ENCODE data around the gene ARHGAP26. TPM values are rescaled to one million over a fixed set of nuclear protein-coding genes. Genes with fewer than 3 reads are reported as not detected.

Gene ARHGAP26
- total and polyA plus RNA-seq, 9 donors: 1.9 to 47.1 (median 12.0) TPM

DNA sequence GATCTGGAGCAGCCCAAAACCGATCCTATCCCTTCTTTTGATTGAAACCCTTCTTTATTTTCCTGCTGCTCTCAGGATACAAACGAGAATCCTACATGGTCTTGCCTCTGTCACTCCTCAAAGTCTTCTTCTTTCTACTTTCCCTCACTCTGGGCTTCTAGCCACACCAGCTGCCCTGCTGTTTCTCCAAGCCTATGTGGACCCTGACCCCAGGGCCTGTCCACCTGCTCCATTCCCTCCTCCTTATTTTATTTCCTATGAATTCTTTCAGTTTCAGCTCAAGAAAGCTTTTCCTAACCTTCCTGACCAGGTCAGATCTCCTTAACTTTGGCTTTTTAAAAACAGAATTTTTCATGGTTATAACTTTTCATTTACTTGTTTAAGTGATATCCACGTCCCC lies 141.0 kb downstream of the ARHGAP26 start:
- no peak for DNase-seq
- 72 to 78% (median 72%) methylated on average over 3 of the region's 3 CpGs for WGBS, 3 donors
- H3K4me1 ChIP-seq (ENCODE audit: insufficient read depth): no peaks in the 10 kb centered on the region
- H3K9me3 ChIP-seq: no peaks in the 10 kb centered on the region
- no peaks in the 10 kb centered on the region for H3K36me3 ChIP-seq
- intact Hi-C loops (cut with DNase I): no loop called here
- no peak overlapping the region for H3K4me3 ChIP-seq
- no peaks in the 10 kb centered on the region for H3K27me3 ChIP-seq
- H3K27ac ChIP-seq: no peak overlapping the region
- TF ChIP-seq EP300 (IDR thresholded peaks at IDR 0.05) (no peak), POLR2A (IDR thresholded peaks at IDR 0.05) (no peak)
- TF ChIP-seq, protein P1, sequence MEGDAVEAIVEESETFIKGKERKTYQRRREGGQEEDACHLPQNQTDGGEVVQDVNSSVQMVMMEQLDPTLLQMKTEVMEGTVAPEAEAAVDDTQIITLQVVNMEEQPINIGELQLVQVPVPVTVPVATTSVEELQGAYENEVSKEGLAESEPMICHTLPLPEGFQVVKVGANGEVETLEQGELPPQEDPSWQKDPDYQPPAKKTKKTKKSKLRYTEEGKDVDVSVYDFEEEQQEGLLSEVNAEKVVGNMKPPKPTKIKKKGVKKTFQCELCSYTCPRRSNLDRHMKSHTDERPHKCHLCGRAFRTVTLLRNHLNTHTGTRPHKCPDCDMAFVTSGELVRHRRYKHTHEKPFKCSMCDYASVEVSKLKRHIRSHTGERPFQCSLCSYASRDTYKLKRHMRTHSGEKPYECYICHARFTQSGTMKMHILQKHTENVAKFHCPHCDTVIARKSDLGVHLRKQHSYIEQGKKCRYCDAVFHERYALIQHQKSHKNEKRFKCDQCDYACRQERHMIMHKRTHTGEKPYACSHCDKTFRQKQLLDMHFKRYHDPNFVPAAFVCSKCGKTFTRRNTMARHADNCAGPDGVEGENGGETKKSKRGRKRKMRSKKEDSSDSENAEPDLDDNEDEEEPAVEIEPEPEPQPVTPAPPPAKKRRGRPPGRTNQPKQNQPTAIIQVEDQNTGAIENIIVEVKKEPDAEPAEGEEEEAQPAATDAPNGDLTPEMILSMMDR (IDR thresholded peaks at IDR 0.05): no peak

DNA sequence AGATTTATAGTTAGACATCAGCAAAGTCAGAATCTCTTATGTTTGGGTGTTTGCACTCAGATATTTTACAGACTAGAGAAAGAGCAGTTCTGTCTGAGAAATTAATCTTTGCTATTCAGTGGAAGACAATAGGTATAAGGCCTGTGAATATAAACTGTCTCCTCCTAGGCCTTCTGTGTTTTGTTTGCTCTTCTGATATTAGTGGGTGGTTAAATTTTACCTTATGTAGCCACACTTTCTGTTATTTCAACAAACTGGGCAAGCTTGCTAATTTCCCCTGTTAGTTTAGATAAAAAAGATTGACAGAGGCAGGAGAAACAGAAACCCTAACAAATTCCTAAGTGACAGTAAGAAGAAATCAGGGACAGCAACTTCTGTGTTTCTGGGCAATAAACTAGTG lies 141.6 kb downstream of the ARHGAP26 start:
- H3K36me3 ChIP-seq: no peaks in the 10 kb centered on the region
- TF ChIP-seq, protein P1 (IDR thresholded peaks at IDR 0.05): no peak
- no peak overlapping the region for H3K4me3 ChIP-seq
- intact Hi-C loops (cut with DNase I): no loop called here
- H3K27me3 ChIP-seq: no peaks in the 10 kb centered on the region
- no peak overlapping the region for H3K27ac ChIP-seq
- no peaks in the 10 kb centered on the region for H3K4me1 ChIP-seq (ENCODE audit: insufficient read depth)
- H3K9me3 ChIP-seq: no peaks in the 10 kb centered on the region
- DNase-seq: no peak

DNA sequence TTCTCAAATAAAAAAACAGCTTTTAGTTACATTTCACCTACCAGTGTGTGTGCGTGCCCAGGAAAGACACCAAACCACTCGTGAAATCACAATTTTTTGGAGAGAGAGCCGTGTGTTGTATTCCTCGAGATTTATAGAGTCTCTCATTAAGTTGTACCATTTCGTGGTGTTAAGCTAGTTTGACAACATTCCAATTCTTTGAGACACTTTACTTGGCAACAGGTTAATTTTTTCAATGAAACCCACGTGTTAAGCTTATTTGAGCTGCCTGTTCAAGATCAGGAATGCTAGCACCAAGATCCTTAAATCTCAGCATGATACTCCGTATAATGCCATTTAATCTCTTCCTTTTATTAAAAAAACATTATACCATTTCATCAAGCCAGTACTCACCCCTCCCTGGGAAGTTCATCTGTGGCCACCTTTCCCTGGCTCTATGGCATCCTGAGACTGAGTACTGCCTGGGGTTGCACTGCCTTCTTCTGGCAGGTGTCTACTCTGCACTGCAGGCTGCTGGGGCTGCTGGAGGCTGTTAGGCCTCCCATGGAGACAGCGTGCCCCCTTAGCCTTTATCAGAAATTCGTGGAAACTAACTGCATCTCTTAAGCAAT lies 143.7 kb downstream of the ARHGAP26 start:
- no peaks in the 10 kb centered on the region for H3K9me3 ChIP-seq
- no peak for DNase-seq
- H3K4me1 ChIP-seq (ENCODE audit: insufficient read depth): no peaks in the 10 kb centered on the region
- WGBS, 3 donors: 87 to 90% (median 88%) methylated on average over 9 of the region's 9 CpGs
- no peak overlapping the region for H3K4me3 ChIP-seq
- H3K27me3 ChIP-seq: no peaks in the 10 kb centered on the region
- TF ChIP-seq POLR2A (IDR thresholded peaks at IDR 0.05) (no peak), EP300 (IDR thresholded peaks at IDR 0.05) (no peak)
- TF ChIP-seq, protein P1 (IDR thresholded peaks at IDR 0.05): no peak
- H3K27ac ChIP-seq: no peak overlapping the region
- intact Hi-C loops (cut with DNase I): no loop called here
- no peaks in the 10 kb centered on the region for H3K36me3 ChIP-seq

DNA sequence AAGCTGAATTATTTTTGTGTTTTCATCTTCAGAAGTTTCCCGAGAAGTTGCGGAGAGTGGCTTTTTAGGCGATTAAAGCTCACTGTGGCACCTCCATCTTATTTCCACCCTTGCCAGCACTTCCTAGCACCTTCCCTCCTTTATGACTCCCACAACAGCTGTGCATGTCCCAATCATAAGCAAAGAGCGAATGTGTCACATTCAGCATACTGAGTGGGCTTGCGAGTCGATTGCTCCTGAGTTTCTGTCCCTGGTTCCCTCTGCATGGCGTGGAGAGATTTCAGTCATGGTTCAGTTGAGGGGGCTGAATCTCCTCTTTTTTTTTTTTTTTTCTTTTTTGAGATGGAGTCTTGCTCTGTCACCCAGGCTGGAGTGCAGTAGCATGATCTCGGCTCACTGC lies 144.9 kb downstream of the ARHGAP26 start:
- 97 to 99% (median 98%) methylated on average over 8 of the region's 8 CpGs for WGBS, 3 donors
- no peaks in the 10 kb centered on the region for H3K4me1 ChIP-seq (ENCODE audit: insufficient read depth)
- no peak overlapping the region for H3K27ac ChIP-seq
- no peaks in the 10 kb centered on the region for H3K9me3 ChIP-seq
- TF ChIP-seq, protein P1 (IDR thresholded peaks at IDR 0.05): no peak
- TF ChIP-seq POLR2A (IDR thresholded peaks at IDR 0.05): no peak
- TF ChIP-seq EP300 (IDR thresholded peaks at IDR 0.05): no peak
- H3K4me3 ChIP-seq: no peak overlapping the region
- DNase-seq: no peak
- no peaks in the 10 kb centered on the region for H3K27me3 ChIP-seq
- H3K36me3 ChIP-seq: no peaks in the 10 kb centered on the region
- intact Hi-C loops (cut with DNase I): no loop called here
